SH-SY5Y (cell line): ENCODE data around the gene PEX11A.

Experiments
- GATA2 ChIP-seq: IDR thresholded peaks from 2 replicates; pipeline ENCODE4 v1.6.1; 2011; ENCODE audit warnings: mild to moderate bottlenecking, low read depth, low read length
- GATA3 ChIP-seq: IDR thresholded peaks from 2 replicates; pipeline ENCODE4 v1.6.1; 2011; ENCODE audit warnings: low read depth, mild to moderate bottlenecking, low read length, moderate library complexity

- TF ChIP-seq GATA2 (no peak), GATA3 (no peak)
These were observed 57.0 kb downstream of the PEX11A start for GRCh38 chr15:89633585-89633984.
